A549 (cell line): ENCODE measurements around the gene IL10.

ENCODE experiments used
- ATOH8 ChIP-seq: fragments of 250-450 bp; sonication (Bioruptor Pico); IDR thresholded peaks from 2 replicates; pipeline ENCODE4 v1.5.0; 2020; ENCODE audit warnings: low read depth, mild to moderate bottlenecking, moderate library complexity
- BHLHE40 ChIP-seq: IDR thresholded peaks from 2 replicates; pipeline ENCODE4 v1.6.1; 2012; ENCODE audit warnings: low read depth, low read length, inconsistent platforms
- CBX2 ChIP-seq: fragments of 200-600 bp; sonication (generic); IDR thresholded peaks from 2 replicates; pipeline ENCODE4 v1.6.1; 2016; ENCODE audit warnings: low read depth, mild to moderate bottlenecking, borderline replicate concordance
- CEBPB ChIP-seq, 2 experiments: fragments of >200 bp in 1 of 2; sonication (Bioruptor Twin) in 1 of 2; formaldehyde crosslinking in 1 of 2; IDR thresholded peaks; 2 replicates each; pipeline ENCODE4 v1.6.1; 2012 to 2016
- CTCF ChIP-seq: fragments of >200 bp; sonication (Bioruptor Twin); formaldehyde crosslinking; IDR thresholded peaks from 3 replicates; pipeline ENCODE4 v1.5.1; 2016
- ESRRA ChIP-seq: fragments of 150-350 bp; IDR thresholded peaks from 2 replicates; pipeline ENCODE4 v1.6.1; 2014; ENCODE audit warnings: mild to moderate bottlenecking, low read length, borderline replicate concordance
- HDAC2 ChIP-seq: fragments of 200-600 bp; sonication (generic); IDR thresholded peaks from 2 replicates; pipeline ENCODE4 v1.6.1; 2016
- POLR2A ChIP-seq: IDR thresholded peaks from 2 replicates; pipeline ENCODE4 v1.6.1; 2012; ENCODE audit warnings: mild to moderate bottlenecking, low read length
- RAD21 ChIP-seq, 2 experiments: fragments of >200 bp in 1 of 2; sonication (Bioruptor Twin) in 1 of 2; formaldehyde crosslinking in 1 of 2; IDR thresholded peaks in 1 of 2; conservative IDR thresholded peaks in 1 of 2; 2 replicates in 1 of 2; 3 replicates in 1 of 2; pipeline ENCODE4 v1.6.1; 2012 to 2018; ENCODE audit warnings: inconsistent platforms in 1 of 2
- RCOR1 ChIP-seq: fragments of 150-350 bp; IDR thresholded peaks from 2 replicates; pipeline ENCODE4 v1.6.1; 2014; ENCODE audit warnings: antibody characterized with exemption, low read length, low read depth
- REST ChIP-seq: fragments of 200-600 bp; sonication (generic); IDR thresholded peaks from 2 replicates; pipeline ENCODE4 v1.6.1; 2016; ENCODE audit warnings: antibody characterized with exemption, mild to moderate bottlenecking, moderate library complexity
- RNF2 ChIP-seq: fragments of 200-600 bp; sonication (generic); IDR thresholded peaks from 2 replicates; pipeline ENCODE4 v1.6.1; 2016; ENCODE audit warnings: low read depth, mild to moderate bottlenecking, antibody characterized with exemption, moderate library complexity, borderline replicate concordance
- SMC3 ChIP-seq: fragments of >200 bp; sonication (Bioruptor Twin); formaldehyde crosslinking; IDR thresholded peaks from 3 replicates; pipeline ENCODE4 v1.6.1; 2018; ENCODE audit warnings: inconsistent platforms

GRCh38 chr1:206792939-206793607 lies 20.8 kb upstream of the IL10 start:
- TF ChIP-seq CTCF, result no peak
- no peak for TF ChIP-seq REST
- TF ChIP-seq RCOR1, result no peak
- no peak for TF ChIP-seq CEBPB (IDR thresholded peaks at IDR 0.05)
- no peak for TF ChIP-seq SMC3
- no peak for TF ChIP-seq BHLHE40
- no peak for TF ChIP-seq POLR2A
- no peak for TF ChIP-seq ATOH8 (CRISPR knock-in tag)
- no peak for TF ChIP-seq HDAC2
- no peak for TF ChIP-seq RNF2
- TF ChIP-seq CBX2, result no peak
- no peak for TF ChIP-seq RAD21 (conservative IDR thresholded peaks at IDR 0.05 in 1 of 2, IDR thresholded peaks at IDR 0.05 in 1 of 2)
- TF ChIP-seq ESRRA, result no peak
